HFFc6 (cell line): ENCODE data around the gene TACR1. TPM values are rescaled to one million over a fixed set of nuclear protein-coding genes. Genes with fewer than 3 reads are reported as not detected.

Source experiments
- DNase-seq: peaks from one replicate; pipeline ENCODE4 v3.0.0-alpha.2; 2018
- H3K27ac Mint-ChIP-seq: 2 replicates; pipeline ENCODE4 v1.8.0; 2020; ENCODE audit warnings: mild to moderate bottlenecking, mixed read lengths
- H3K27me3 Mint-ChIP-seq: 2 replicates; pipeline ENCODE4 v1.8.0; 2021; ENCODE audit warnings: mild to moderate bottlenecking, moderate library complexity, mixed read lengths; ENCODE audit not compliant: insufficient read depth
- H3K36me3 Mint-ChIP-seq: 2 replicates; pipeline ENCODE4 v1.8.0; 2021; ENCODE audit warnings: low read depth, mixed read lengths
- H3K4me1 Mint-ChIP-seq: 2 replicates; pipeline ENCODE4 v1.8.0; 2020; ENCODE audit warnings: low read depth, mixed read lengths
- H3K4me3 Mint-ChIP-seq: 2 replicates; pipeline ENCODE4 v1.8.0; 2020; ENCODE audit warnings: mild to moderate bottlenecking, moderate library complexity, mixed read lengths
- H3K9me3 Mint-ChIP-seq: 2 replicates; pipeline ENCODE4 v1.8.0; 2020; ENCODE audit warnings: mild to moderate bottlenecking, mixed read lengths
- CTCF ChIP-seq: fragments of 200-600 bp; sonication (generic); IDR thresholded peaks from 2 replicates; pipeline ENCODE4 v1.5.0; 2021; ENCODE audit warnings: antibody characterized with exemption, mild to moderate bottlenecking
- total RNA-seq, 6 experiments: library from RNA; stranded (reverse); fragmentation: NEBNext Ultra II Directional; extraction: Animal tissue kit (Norgen Biotek cat#: 25700); gene quantifications; 2 replicates in 1 of 6; 3 replicates in 5 of 6; pipeline ENCODE4 v1.2.3, GENCODE V29; 2021

Gene TACR1
- total RNA-seq, 6 experiments from 2014 or later = 0.10 to 0.18 (median 0.17) TPM; not detected in 1

- no peak for DNase-seq
- Mint-ChIP-seq H3K27ac (no peak overlapping the region), H3K27me3 (peaks cover 2% of the 10 kb centered on the region; the same call in 1 of the 2 replicates), H3K9me3 (no peaks in the 10 kb centered on the region), H3K4me3 (no peak overlapping the region), H3K4me1 (peaks cover 19% of the 10 kb centered on the region), H3K36me3 (no peaks in the 10 kb centered on the region; the same call in 1 of the 2 replicates)
- TF ChIP-seq CTCF = no peak
These were observed 163.6 kb downstream of the TACR1 start for GRCh38 chr2:75035444-75036353.

GRCh38 chr2:75033516-75033915 lies 165.8 kb downstream of the TACR1 start:
- Mint-ChIP-seq H3K4me1 (peaks cover 25% of the 10 kb centered on the region), H3K9me3 (no peaks in the 10 kb centered on the region)

GRCh38 chr2:75031906-75032803 lies 167.2 kb downstream of the TACR1 start:
- no peaks in the 10 kb centered on the region; the same call in 1 of the 2 replicates for H3K36me3 Mint-ChIP-seq
- no peak overlapping the region for H3K27ac Mint-ChIP-seq

More at GRCh38 chr2:75033516-75033915, 165.8 kb downstream of the TACR1 start:
- no peaks in the 10 kb centered on the region; the same call in 1 of the 2 replicates for H3K36me3 Mint-ChIP-seq
- DNase-seq = no peak
- H3K27me3 Mint-ChIP-seq = peaks cover 2% of the 10 kb centered on the region; the same call in 1 of the 2 replicates
- no peak overlapping the region for H3K4me3 Mint-ChIP-seq
- TF ChIP-seq CTCF = no peak
- no peak overlapping the region for H3K27ac Mint-ChIP-seq

GRCh38 chr2:75031171-75031570 lies 168.1 kb downstream of the TACR1 start:
- Mint-ChIP-seq H3K27ac (no peak overlapping the region), H3K36me3 (no peaks in the 10 kb centered on the region; the same call in 1 of the 2 replicates), H3K9me3 (no peaks in the 10 kb centered on the region), H3K4me1 (peaks cover 30% of the 10 kb centered on the region), H3K4me3 (no peak overlapping the region), H3K27me3 (peaks cover 2% of the 10 kb centered on the region)
- no peak for TF ChIP-seq CTCF
- no peak for DNase-seq

More at GRCh38 chr2:75031906-75032803, 167.2 kb downstream of the TACR1 start:
- no peak for DNase-seq
- Mint-ChIP-seq H3K27me3 (peaks cover 2% of the 10 kb centered on the region; the same call in 1 of the 2 replicates), H3K9me3 (no peaks in the 10 kb centered on the region), H3K4me3 (no peak overlapping the region), H3K4me1 (peaks cover 25% of the 10 kb centered on the region)
- TF ChIP-seq CTCF = no peak

- Mint-ChIP-seq H3K9me3 (no peaks in the 10 kb centered on the region), H3K36me3 (no peaks in the 10 kb centered on the region; the same call in 1 of the 2 replicates), H3K27me3 (peaks cover 2% of the 10 kb centered on the region), H3K4me1 (peaks cover 37% of the 10 kb centered on the region), H3K4me3 (no peak overlapping the region), H3K27ac (no peak overlapping the region)
- DNase-seq = peak; percentile 6
- TF ChIP-seq CTCF = no peak
These were observed 168.9 kb downstream of the TACR1 start for GRCh38 chr2:75030218-75031009.
